ENCODE measurements around the gene MYO9B. TPM values are rescaled to one million over a fixed set of nuclear protein-coding genes. Genes with fewer than 3 reads are reported as not detected.

The MYO9B gene
- total RNA-seq, 1 donor from 2014 or later = 30.7 TPM

- intact Hi-C loops (cut with micrococcal nuclease) = no loop called here
- no peak for DNase-seq
- H3K36me3 ChIP-seq = no peaks in the 10 kb centered on the region
- no peak overlapping the region for H3K27ac ChIP-seq (replicated peaks)
- no peaks in the 10 kb centered on the region for H3K4me1 ChIP-seq
- H3K4me3 ChIP-seq = no peak overlapping the region
- no peak for TF ChIP-seq CTCF (IDR thresholded peaks at IDR 0.05; ENCODE audit: borderline replicate concordance)
- H3K9me3 ChIP-seq (replicated peaks) = no peaks in the 10 kb centered on the region
- peaks cover 42% of the 10 kb centered on the region for H3K27me3 ChIP-seq (ENCODE audit: low read depth)
Observed at GRCh38 chr19:17031741-17032140, 43.8 kb upstream of the MYO9B start.

GRCh38 chr19:17035842-17036424, 39.6 kb upstream of the MYO9B start:
- no peak overlapping the region for H3K4me3 ChIP-seq
- no peaks in the 10 kb centered on the region for H3K4me1 ChIP-seq
- no peaks in the 10 kb centered on the region for H3K9me3 ChIP-seq (replicated peaks)
- no peak overlapping the region for H3K27ac ChIP-seq (replicated peaks)
- H3K36me3 ChIP-seq = no peaks in the 10 kb centered on the region
- intact Hi-C loops (cut with micrococcal nuclease) = no loop called here
- peaks cover 24% of the 10 kb centered on the region for H3K27me3 ChIP-seq (ENCODE audit: low read depth)
- peak; percentile 33 for DNase-seq
- TF ChIP-seq CTCF (IDR thresholded peaks at IDR 0.05; ENCODE audit: borderline replicate concordance) = no peak

GRCh38 chr19:17036640-17037039, 38.9 kb upstream of the MYO9B start:
- no peak for TF ChIP-seq CTCF (IDR thresholded peaks at IDR 0.05; ENCODE audit: borderline replicate concordance)
- Histone ChIP-seq H3K9me3 (replicated peaks) (no peaks in the 10 kb centered on the region), H3K4me1 (peaks cover 3% of the 10 kb centered on the region), H3K36me3 (no peaks in the 10 kb centered on the region), H3K4me3 (no peak overlapping the region), H3K27ac (replicated peaks) (no peak overlapping the region), H3K27me3 (ENCODE audit: low read depth) (peaks cover 24% of the 10 kb centered on the region)
- intact Hi-C loops (cut with micrococcal nuclease) = no loop called here
- no peak for DNase-seq

- peaks cover 8% of the 10 kb centered on the region for H3K4me1 ChIP-seq
- intact Hi-C loops (cut with micrococcal nuclease) = no loop called here
- H3K27me3 ChIP-seq (ENCODE audit: low read depth) = peaks cover 24% of the 10 kb centered on the region
Observed at GRCh38 chr19:17037184-17037583, 38.4 kb upstream of the MYO9B start.

GRCh38 chr19:17037966-17038500, 37.5 kb upstream of the MYO9B start:
- Histone ChIP-seq H3K27ac (replicated peaks) (no peak overlapping the region), H3K36me3 (no peaks in the 10 kb centered on the region), H3K9me3 (replicated peaks) (no peaks in the 10 kb centered on the region), H3K4me1 (peaks cover 15% of the 10 kb centered on the region), H3K27me3 (ENCODE audit: low read depth) (peaks cover 24% of the 10 kb centered on the region), H3K4me3 (no peak overlapping the region)
- DNase-seq = no peak
- intact Hi-C loops (cut with micrococcal nuclease) = no loop called here
- TF ChIP-seq CTCF (IDR thresholded peaks at IDR 0.05; ENCODE audit: borderline replicate concordance) = no peak

More at GRCh38 chr19:17037184-17037583, 38.4 kb upstream of the MYO9B start:
- Histone ChIP-seq H3K9me3 (replicated peaks) (no peaks in the 10 kb centered on the region), H3K4me3 (no peak overlapping the region), H3K27ac (replicated peaks) (no peak overlapping the region), H3K36me3 (no peaks in the 10 kb centered on the region)
- no peak for DNase-seq
- TF ChIP-seq CTCF (IDR thresholded peaks at IDR 0.05; ENCODE audit: borderline replicate concordance) = no peak
